ENCODE measurements around the gene KIAA0825. TPM values are rescaled to one million over a fixed set of nuclear protein-coding genes. Genes with fewer than 3 reads are reported as not detected.

The KIAA0825 gene
- total RNA-seq, 1 experiment from 2014 or later: 0.07 TPM

DNA sequence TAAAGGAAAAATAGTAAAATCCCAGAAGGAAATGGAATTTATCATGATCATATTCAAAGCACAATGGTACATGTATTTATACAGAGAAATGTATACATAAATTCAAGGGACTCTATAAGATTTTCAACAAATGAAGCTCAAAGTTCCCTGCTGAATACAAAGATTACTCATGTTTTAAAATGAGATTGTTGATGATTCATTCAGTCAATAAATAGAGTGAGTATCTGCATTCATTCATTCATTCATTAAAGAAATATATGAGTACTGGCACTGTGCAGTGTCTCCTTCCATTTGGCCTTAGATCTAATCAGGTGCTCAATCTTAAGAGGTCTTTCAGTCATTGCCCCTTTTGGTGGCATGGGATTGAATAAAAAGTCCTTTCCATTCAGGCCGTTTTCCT lies 310.0 kb downstream of the KIAA0825 start:
- H3K27me3 ChIP-seq (ENCODE audit: low read length): no peaks in the 10 kb centered on the region
- no peak overlapping the region for H3K4me3 ChIP-seq (ENCODE audit: low read length)
- no peaks in the 10 kb centered on the region for H3K36me3 ChIP-seq (ENCODE audit: low read depth, low read length)
- H3K9ac ChIP-seq (ENCODE audit: low read length): no peak overlapping the region
- BruUV-seq (replicated peaks): no TSS peak
- CTCF ChIA-PET: interaction anchor here (0.6 kb wide), 1 partner anchor 134 kb away, joined by 3 read pairs; no protein-coding TSS in a partner anchor
- peak; percentile 88 for ATAC-seq
- peaks cover 17% of the 10 kb centered on the region for H3K4me1 ChIP-seq (ENCODE audit: insufficient read depth, low read length)
- no peaks in the 10 kb centered on the region for H4K20me1 ChIP-seq (ENCODE audit: low read length)
- intact Hi-C loops (cut with micrococcal nuclease): no loop called here
- peak overlapping the region; percentile 78 for H3K27ac ChIP-seq (ENCODE audit: low read length)
- DNase-seq: peak; percentile 66
- no peaks in the 10 kb centered on the region for H3K9me3 ChIP-seq (ENCODE audit: low read length)
- H3F3A ChIP-seq (ENCODE audit: low read length, unreplicated experiment): no peaks in the 10 kb centered on the region
- H3K79me2 ChIP-seq (ENCODE audit: low read length): no peaks in the 10 kb centered on the region
- peak overlapping the region; percentile 64 for H3K4me2 ChIP-seq (ENCODE audit: low read length)
- H2AFZ ChIP-seq (ENCODE audit: low read length): no peak overlapping the region
- H3K9me2 ChIP-seq (replicated peaks; ENCODE audit: low read length): no peaks in the 10 kb centered on the region
- no peak for TF ChIP-seq EZH2 (IDR thresholded peaks at IDR 0.05; ENCODE audit: low read length, unreplicated experiment)
- TF ChIP-seq CTCF (conservative IDR thresholded peaks at IDR 0.05; ENCODE audit: low read depth, low read length): no peak
- POLR2A ChIA-PET (ENCODE audit: unreplicated experiment): no interaction called here

DNA sequence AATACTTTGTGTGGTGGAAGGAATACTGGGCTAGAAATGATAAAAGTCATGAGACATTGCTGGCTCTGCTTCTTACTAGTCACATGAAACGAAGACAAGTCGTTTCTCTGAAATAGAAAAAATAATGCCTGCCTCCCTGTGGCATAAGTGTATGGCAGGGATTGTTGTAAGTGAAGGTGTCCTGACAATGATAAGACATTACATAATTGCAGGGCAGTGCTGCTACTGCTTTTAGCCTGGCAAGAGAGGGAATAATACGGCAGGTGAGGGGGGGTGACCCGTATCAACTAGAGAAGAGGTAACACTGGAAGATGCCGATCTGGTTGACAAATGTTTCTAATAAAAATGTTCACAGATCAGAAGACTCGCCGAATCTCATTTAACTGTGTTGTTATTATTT lies 314.3 kb downstream of the KIAA0825 start:
- DNase-seq (no peak), ATAC-seq (no peak)
- no peaks in the 10 kb centered on the region for H3K9me3 ChIP-seq (ENCODE audit: low read length)
- H3K27ac ChIP-seq (ENCODE audit: low read length): no peak overlapping the region
- TF ChIP-seq EZH2 (IDR thresholded peaks at IDR 0.05; ENCODE audit: low read length, unreplicated experiment): no peak
- TF ChIP-seq EZH2phosphoT487 (IDR thresholded peaks at IDR 0.05; ENCODE audit: borderline replicate concordance, low read length): no peak
- TF ChIP-seq CTCF (conservative IDR thresholded peaks at IDR 0.05; ENCODE audit: low read depth, low read length): no peak
- H4K20me1 ChIP-seq (ENCODE audit: low read length): no peaks in the 10 kb centered on the region
- H3K4me1 ChIP-seq (ENCODE audit: insufficient read depth, low read length): peaks cover 14% of the 10 kb centered on the region
- H3K79me2 ChIP-seq (ENCODE audit: low read length): no peaks in the 10 kb centered on the region
- no peaks in the 10 kb centered on the region for H3K27me3 ChIP-seq (ENCODE audit: low read length)
- CTCF ChIA-PET: no interaction called here
- H3K9me2 ChIP-seq (replicated peaks; ENCODE audit: low read length): no peaks in the 10 kb centered on the region
- intact Hi-C loops (cut with micrococcal nuclease): no loop called here
- H2AFZ ChIP-seq (ENCODE audit: low read length): no peak overlapping the region
- no peak overlapping the region for H3K4me2 ChIP-seq (ENCODE audit: low read length)
- no peaks in the 10 kb centered on the region for H3K36me3 ChIP-seq (ENCODE audit: low read depth, low read length)
- H3K9ac ChIP-seq (ENCODE audit: low read length): no peak overlapping the region
- H3K4me3 ChIP-seq (ENCODE audit: low read length): no peak overlapping the region
- no peaks in the 10 kb centered on the region for H3F3A ChIP-seq (ENCODE audit: low read length, unreplicated experiment)
- no TSS peak for BruUV-seq (replicated peaks)
- POLR2A ChIA-PET (ENCODE audit: unreplicated experiment): no interaction called here

GRCh38 chr5:94288937-94289336 lies 329.5 kb downstream of the KIAA0825 start:
- Histone ChIP-seq H3K27ac (ENCODE audit: low read length) (no peak overlapping the region), H3K79me2 (ENCODE audit: low read length) (no peaks in the 10 kb centered on the region), H3K9me3 (ENCODE audit: low read length) (no peaks in the 10 kb centered on the region), H4K20me1 (ENCODE audit: low read length) (no peaks in the 10 kb centered on the region), H3K27me3 (ENCODE audit: low read length) (no peaks in the 10 kb centered on the region), H3K9me2 (replicated peaks; ENCODE audit: low read length) (no peaks in the 10 kb centered on the region), H3K4me1 (ENCODE audit: insufficient read depth, low read length) (no peaks in the 10 kb centered on the region), H3K4me3 (ENCODE audit: low read length) (no peak overlapping the region), H3F3A (ENCODE audit: low read length, unreplicated experiment) (no peaks in the 10 kb centered on the region), H3K9ac (ENCODE audit: low read length) (no peak overlapping the region), H3K4me2 (ENCODE audit: low read length) (no peak overlapping the region), H3K36me3 (ENCODE audit: low read depth, low read length) (no peaks in the 10 kb centered on the region), H2AFZ (ENCODE audit: low read length) (no peak overlapping the region)
- TF ChIP-seq EZH2phosphoT487 (IDR thresholded peaks at IDR 0.05; ENCODE audit: borderline replicate concordance, low read length) (no peak), CTCF (conservative IDR thresholded peaks at IDR 0.05; ENCODE audit: low read depth, low read length) (no peak)
- DNase-seq: peak; percentile 16
- ChIA-PET POLR2A (ENCODE audit: unreplicated experiment) (no interaction called here), CTCF (no interaction called here)
- no TSS peak for BruUV-seq (replicated peaks)
- intact Hi-C loops (cut with micrococcal nuclease): no loop called here
- no peak; the same call in 1 of the 2 replicates for ATAC-seq

Data from PC-3 (cell line).